H1 (cell line): ENCODE results near the gene ADSS1. TPM values are rescaled to one million over a fixed set of nuclear protein-coding genes. Genes with fewer than 3 reads are reported as not detected.

Experiments used
- ATF3 ChIP-seq: IDR thresholded peaks from 2 replicates; pipeline ENCODE4 v1.6.1; 2011; ENCODE audit warnings: low read depth, mild to moderate bottlenecking, low read length; ENCODE audit not compliant: insufficient read depth
- BRCA1 ChIP-seq: IDR thresholded peaks from 2 replicates; pipeline ENCODE4 v1.6.1; 2012; ENCODE audit warnings: low read depth, low read length, improper control_type of control experiment
- CHD7 ChIP-seq: fragments of 300-600 bp; sonication (generic); IDR thresholded peaks from 2 replicates; pipeline ENCODE4 v1.7.1; 2012; ENCODE audit warnings: low read length, moderate library complexity, mild to moderate bottlenecking, inconsistent platforms; ENCODE audit not compliant: insufficient replicate concordance
- GABPA ChIP-seq: IDR thresholded peaks from 2 replicates; pipeline ENCODE4 v1.6.1; 2011; ENCODE audit warnings: mild to moderate bottlenecking, low read length, moderate library complexity, borderline replicate concordance; ENCODE audit not compliant: insufficient read depth
- SRF ChIP-seq: IDR thresholded peaks from 2 replicates; pipeline ENCODE4 v1.6.1; 2011; ENCODE audit warnings: mild to moderate bottlenecking, low read depth, low read length, moderate library complexity
- YY1 ChIP-seq: IDR thresholded peaks from 2 replicates; pipeline ENCODE4 v1.6.1; 2011; ENCODE audit warnings: low read depth, mild to moderate bottlenecking, low read length
- polyA plus RNA-seq, 7 experiments: library from polyadenylated mRNA; depleted of rRNA in 3 of 7; stranded (reverse) in 5 of 7; unstranded in 2 of 7; fragments of >200 nt in 5 of 7; fragments of 200-250 nt in 2 of 7; gene quantifications; 1 replicate in 5 of 7; 2 replicates in 1 of 7; 4 replicates in 1 of 7; pipeline versions ENCODE4 v1.2.1 to v1.2.3, GENCODE V29; 2011 to 2013; ENCODE audit warnings: missing spikeins in 2 of 7, mixed read lengths in 2 of 7
- total RNA-seq: library from RNA; stranded (reverse); fragmentation: NEBNext Ultra II Directional; extraction: Animal tissue kit (Norgen Biotek cat#: 25700); gene quantifications from 2 replicates; pipeline ENCODE4 v1.2.1, GENCODE V29; 2021

ADSS1 gene
- total and polyA plus RNA-seq, 2 of the 8 experiments (the other 6 are each of a cell fraction or from before 2014, with no cell fraction given): 7.1 to 7.9 TPM

- no peak for TF ChIP-seq CHD7
- no peak for TF ChIP-seq BRCA1
- TF ChIP-seq SRF: no peak
- TF ChIP-seq YY1: no peak
- TF ChIP-seq GABPA: no peak
- TF ChIP-seq ATF3: no peak
Measured at GRCh38 chr14:104703269-104703668, 20.8 kb upstream of the ADSS1 start (continued).
